HL-60 (cell line): Measurements from ENCODE around the gene LRCOL1.

Experiments
- DNase-seq, 2 experiments: peaks; one replicate each; pipeline ENCODE4 v3.0.0-alpha.2; 2010 to 2020; ENCODE audit warnings: low read depth in 1 of 2, low spot score in 1 of 2
- H3K27ac ChIP-seq: fragments of 250-450 bp; sonication (Bioruptor Pico); replicated peaks from 2 replicates; pipeline ENCODE4 v1.5.1; 2020; ENCODE audit warnings: mild to moderate bottlenecking, moderate library complexity
- H3K27me3 ChIP-seq: fragments of 250-450 bp; sonication (Bioruptor Pico); 2 replicates; pipeline ENCODE4 v1.5.1; 2021; ENCODE audit warnings: mild to moderate bottlenecking, moderate library complexity; ENCODE audit not compliant: insufficient read depth, poor library complexity, severe bottlenecking
- H3K4me3 ChIP-seq: replicated peaks from 2 replicates; pipeline ENCODE4 v1.5.1; 2011; ENCODE audit warnings: mild to moderate bottlenecking, control low read depth, low read length; ENCODE audit not compliant: insufficient read depth
- GABPA ChIP-seq: IDR thresholded peaks from 2 replicates; pipeline ENCODE4 v1.6.1; 2012; ENCODE audit warnings: low read depth
- POLR2AphosphoS5 ChIP-seq: IDR thresholded peaks from 2 replicates; pipeline ENCODE4 v1.6.1; 2012; ENCODE audit warnings: low read depth
- SPI1 ChIP-seq: IDR thresholded peaks from 2 replicates; pipeline ENCODE4 v1.6.1; 2012; ENCODE audit warnings: low read depth, mild to moderate bottlenecking, borderline replicate concordance
- TF ChIP-seq, protein P1 (sequence below): IDR thresholded peaks from one replicate; pipeline ENCODE4 v1.5.1; 2011; ENCODE audit warnings: low read length, control low read depth, inconsistent platforms; ENCODE audit not compliant: insufficient read depth
- TF ChIP-seq, protein P2 (sequence below): IDR thresholded peaks from 2 replicates; pipeline ENCODE4 v1.6.1; 2012; ENCODE audit warnings: low read depth; ENCODE audit not compliant: insufficient replicate concordance

The LRCOL1 gene

DNA sequence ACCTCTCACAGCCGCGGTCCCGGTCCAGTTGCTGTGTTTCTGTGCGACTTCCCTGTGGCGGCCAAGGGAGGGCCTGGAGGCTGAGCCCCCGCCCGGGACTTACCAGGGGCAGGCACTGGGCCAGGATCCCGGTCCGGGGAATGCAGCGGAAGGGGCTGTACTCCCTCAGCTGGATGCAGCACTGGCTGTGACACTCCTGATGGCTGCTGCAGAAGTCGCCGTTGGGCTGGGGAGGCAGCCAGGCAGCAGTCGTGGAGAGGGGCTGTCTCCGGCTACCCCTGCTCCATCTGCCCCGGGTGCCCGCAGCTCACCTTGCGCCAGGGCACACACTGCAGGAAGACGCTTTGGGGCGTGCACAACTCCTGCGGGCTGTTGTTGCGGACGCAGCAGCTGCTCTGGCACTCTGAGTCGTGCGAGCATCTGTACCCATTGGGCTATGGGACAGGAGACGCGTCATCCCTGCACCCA is 6.2 kb downstream of the LRCOL1 start:
- Histone ChIP-seq H3K4me3 (no peak overlapping the region), H3K27me3 (peaks cover 64% of the 10 kb centered on the region), H3K27ac (no peak overlapping the region)
- TF ChIP-seq SPI1 (no peak), GABPA (no peak), POLR2AphosphoS5 (no peak)
- TF ChIP-seq, protein P1, sequence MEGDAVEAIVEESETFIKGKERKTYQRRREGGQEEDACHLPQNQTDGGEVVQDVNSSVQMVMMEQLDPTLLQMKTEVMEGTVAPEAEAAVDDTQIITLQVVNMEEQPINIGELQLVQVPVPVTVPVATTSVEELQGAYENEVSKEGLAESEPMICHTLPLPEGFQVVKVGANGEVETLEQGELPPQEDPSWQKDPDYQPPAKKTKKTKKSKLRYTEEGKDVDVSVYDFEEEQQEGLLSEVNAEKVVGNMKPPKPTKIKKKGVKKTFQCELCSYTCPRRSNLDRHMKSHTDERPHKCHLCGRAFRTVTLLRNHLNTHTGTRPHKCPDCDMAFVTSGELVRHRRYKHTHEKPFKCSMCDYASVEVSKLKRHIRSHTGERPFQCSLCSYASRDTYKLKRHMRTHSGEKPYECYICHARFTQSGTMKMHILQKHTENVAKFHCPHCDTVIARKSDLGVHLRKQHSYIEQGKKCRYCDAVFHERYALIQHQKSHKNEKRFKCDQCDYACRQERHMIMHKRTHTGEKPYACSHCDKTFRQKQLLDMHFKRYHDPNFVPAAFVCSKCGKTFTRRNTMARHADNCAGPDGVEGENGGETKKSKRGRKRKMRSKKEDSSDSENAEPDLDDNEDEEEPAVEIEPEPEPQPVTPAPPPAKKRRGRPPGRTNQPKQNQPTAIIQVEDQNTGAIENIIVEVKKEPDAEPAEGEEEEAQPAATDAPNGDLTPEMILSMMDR = no peak
- TF ChIP-seq, protein P2, sequence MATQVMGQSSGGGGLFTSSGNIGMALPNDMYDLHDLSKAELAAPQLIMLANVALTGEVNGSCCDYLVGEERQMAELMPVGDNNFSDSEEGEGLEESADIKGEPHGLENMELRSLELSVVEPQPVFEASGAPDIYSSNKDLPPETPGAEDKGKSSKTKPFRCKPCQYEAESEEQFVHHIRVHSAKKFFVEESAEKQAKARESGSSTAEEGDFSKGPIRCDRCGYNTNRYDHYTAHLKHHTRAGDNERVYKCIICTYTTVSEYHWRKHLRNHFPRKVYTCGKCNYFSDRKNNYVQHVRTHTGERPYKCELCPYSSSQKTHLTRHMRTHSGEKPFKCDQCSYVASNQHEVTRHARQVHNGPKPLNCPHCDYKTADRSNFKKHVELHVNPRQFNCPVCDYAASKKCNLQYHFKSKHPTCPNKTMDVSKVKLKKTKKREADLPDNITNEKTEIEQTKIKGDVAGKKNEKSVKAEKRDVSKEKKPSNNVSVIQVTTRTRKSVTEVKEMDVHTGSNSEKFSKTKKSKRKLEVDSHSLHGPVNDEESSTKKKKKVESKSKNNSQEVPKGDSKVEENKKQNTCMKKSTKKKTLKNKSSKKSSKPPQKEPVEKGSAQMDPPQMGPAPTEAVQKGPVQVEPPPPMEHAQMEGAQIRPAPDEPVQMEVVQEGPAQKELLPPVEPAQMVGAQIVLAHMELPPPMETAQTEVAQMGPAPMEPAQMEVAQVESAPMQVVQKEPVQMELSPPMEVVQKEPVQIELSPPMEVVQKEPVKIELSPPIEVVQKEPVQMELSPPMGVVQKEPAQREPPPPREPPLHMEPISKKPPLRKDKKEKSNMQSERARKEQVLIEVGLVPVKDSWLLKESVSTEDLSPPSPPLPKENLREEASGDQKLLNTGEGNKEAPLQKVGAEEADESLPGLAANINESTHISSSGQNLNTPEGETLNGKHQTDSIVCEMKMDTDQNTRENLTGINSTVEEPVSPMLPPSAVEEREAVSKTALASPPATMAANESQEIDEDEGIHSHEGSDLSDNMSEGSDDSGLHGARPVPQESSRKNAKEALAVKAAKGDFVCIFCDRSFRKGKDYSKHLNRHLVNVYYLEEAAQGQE = no peak
- DNase-seq = no peak

DNA sequence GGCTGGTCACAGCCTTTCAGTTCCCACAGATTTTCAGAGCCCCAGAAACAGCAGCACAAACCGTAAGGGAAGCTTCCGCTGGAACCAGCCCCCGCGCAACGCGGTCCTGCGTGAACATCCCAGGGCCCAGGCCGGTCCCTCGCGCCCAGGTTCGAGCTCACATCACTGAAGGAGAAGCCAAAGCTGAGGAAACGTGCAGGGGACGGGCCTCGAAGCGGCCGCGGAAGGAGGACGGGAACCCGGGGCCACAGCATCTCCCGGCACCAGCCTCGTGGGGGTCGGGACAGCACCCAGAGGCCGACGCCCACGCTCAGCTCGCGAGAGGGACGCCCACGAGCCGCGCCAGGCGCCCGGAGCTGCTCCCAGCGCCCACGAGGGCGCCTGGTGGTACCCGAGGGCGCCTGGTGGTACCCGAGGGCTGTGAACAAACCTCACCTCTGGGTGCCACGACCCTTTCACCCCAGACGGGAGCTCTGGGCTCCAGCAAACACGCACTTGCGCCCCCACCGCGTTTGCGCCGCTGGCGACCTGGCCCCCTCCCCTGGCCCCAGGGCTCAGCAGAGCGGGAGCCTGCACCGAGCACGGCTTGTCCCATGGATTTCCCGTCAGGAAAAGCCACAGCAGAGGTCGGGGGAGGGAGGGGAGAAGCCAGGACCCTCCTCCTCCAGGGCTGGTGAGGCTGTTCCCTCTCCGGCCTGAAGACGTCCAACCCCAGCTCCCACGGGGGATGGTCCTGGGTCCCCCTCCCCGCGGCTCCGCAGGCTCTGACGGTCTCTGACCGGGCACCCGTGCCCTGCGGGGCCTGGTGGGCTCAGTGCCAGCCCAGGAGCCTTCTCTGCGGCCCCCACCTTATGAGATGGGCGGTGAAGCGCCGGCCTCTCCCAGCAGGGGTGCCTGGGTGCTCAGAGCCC is 6.9 kb downstream of the LRCOL1 start:
- H3K4me3 ChIP-seq = no peak overlapping the region
- H3K27me3 ChIP-seq = peaks cover 62% of the 10 kb centered on the region
- H3K27ac ChIP-seq = no peak overlapping the region
- TF ChIP-seq, protein P1 = no peak
- no peak for TF ChIP-seq GABPA
- TF ChIP-seq POLR2AphosphoS5 = no peak
- TF ChIP-seq SPI1 = no peak
- TF ChIP-seq, protein P2 = no peak
- no peak for DNase-seq

DNA sequence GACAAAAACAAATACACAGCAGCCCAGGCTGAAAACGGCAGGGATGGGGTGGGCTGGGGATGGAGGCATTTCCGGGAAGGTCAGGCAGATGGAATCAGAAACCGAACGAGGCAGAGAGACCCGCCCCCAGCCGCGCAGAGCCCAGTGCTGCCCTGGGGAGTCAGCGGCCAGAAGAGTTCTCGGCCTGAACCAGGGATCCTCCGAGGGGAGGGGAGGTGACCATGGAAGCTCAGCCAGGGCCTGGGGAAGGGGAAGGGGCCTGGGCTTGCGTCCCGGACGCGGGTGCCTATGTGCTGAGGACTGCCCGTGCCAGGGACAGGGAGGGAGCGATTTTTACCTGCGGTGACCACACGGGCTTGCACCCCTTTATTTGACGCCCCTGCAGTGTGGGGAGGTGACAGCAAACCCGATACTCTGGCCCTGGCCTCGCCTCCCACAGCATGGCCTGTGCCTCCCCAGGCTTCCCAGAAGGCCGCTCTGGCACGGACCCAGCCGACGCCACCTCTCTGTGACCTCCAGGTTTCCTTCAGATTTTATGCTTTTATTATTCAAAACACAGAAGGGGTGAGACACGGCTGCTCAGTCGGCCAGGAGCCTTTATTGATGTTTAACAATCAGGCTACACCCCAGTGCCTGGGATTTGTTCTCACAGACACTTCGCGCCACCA is 7.7 kb downstream of the LRCOL1 start:
- H3K4me3 ChIP-seq = no peak overlapping the region
- peaks cover 57% of the 10 kb centered on the region for H3K27me3 ChIP-seq
- H3K27ac ChIP-seq = no peak overlapping the region
- DNase-seq = no peak
- TF ChIP-seq, protein P1 = no peak
- TF ChIP-seq SPI1 (no peak), GABPA (no peak), POLR2AphosphoS5 (no peak)
- TF ChIP-seq, protein P2 = no peak
